Neural progenitor cell (in vitro differentiated cells): Measurements from ENCODE around the gene TSC22D3. TPM values are rescaled to one million over a fixed set of nuclear protein-coding genes. Genes with fewer than 3 reads are reported as not detected.

Experiments used
- DNase-seq: peaks from one replicate; pipeline ENCODE4 v3.0.0-alpha.2; 2016; ENCODE audit warnings: low spot score
- H2AFZ ChIP-seq: fragments of 200-600 bp; sonication (generic); replicated peaks from 2 replicates; pipeline ENCODE4 v1.6.1; 2016; ENCODE audit warnings: antibody characterized with exemption
- H3F3A ChIP-seq: fragments of 200-600 bp; sonication (generic); 2 replicates; pipeline ENCODE4 v1.6.1; 2016; ENCODE audit warnings: antibody characterized with exemption, low read depth
- H3K27ac ChIP-seq: fragments of 200-600 bp; sonication (generic); 2 replicates; pipeline ENCODE4 v1.5.1; 2016; ENCODE audit warnings: mild to moderate bottlenecking
- H3K27me3 ChIP-seq: fragments of 200-600 bp; sonication (generic); 2 replicates; pipeline ENCODE4 v1.6.1; 2016; ENCODE audit warnings: mild to moderate bottlenecking, moderate library complexity
- H3K36me3 ChIP-seq: fragments of 200-600 bp; sonication (generic); 2 replicates; pipeline ENCODE4 v1.5.1; 2016
- H3K4me1 ChIP-seq: fragments of 200-600 bp; sonication (generic); 2 replicates; pipeline ENCODE4 v1.6.1; 2016; ENCODE audit warnings: mixed run types
- H3K4me2 ChIP-seq: fragments of 200-600 bp; sonication (generic); 2 replicates; pipeline ENCODE4 v1.6.1; 2016
- H3K4me3 ChIP-seq: fragments of 200-600 bp; sonication (generic); 2 replicates; pipeline ENCODE4 v1.5.1; 2016
- H3K79me2 ChIP-seq: fragments of 200-600 bp; sonication (generic); 2 replicates; pipeline ENCODE4 v1.6.1; 2016; ENCODE audit warnings: low read depth
- H3K9ac ChIP-seq: fragments of 200-600 bp; sonication (generic); 2 replicates; pipeline ENCODE4 v1.6.1; 2016
- H3K9me3 ChIP-seq: fragments of 200-600 bp; sonication (generic); 2 replicates; pipeline ENCODE4 v1.5.1; 2016; ENCODE audit warnings: low read depth
- H4K20me1 ChIP-seq: fragments of 200-600 bp; sonication (generic); 2 replicates; pipeline ENCODE4 v1.6.1; 2016; ENCODE audit warnings: low read depth
- H3K27ac Mint-ChIP-seq: 3 replicates; pipeline ENCODE4 v1.8.0; 2021; ENCODE audit warnings: mixed read lengths
- H3K27me3 Mint-ChIP-seq: 2 replicates; pipeline ENCODE4 v1.8.0; 2022; ENCODE audit warnings: low read depth, mild to moderate bottlenecking, inconsistent platforms, moderate library complexity, mixed read lengths; ENCODE audit not compliant: insufficient read depth
- H3K36me3 Mint-ChIP-seq: 3 replicates; pipeline ENCODE4 v1.8.0; 2021; ENCODE audit warnings: mixed read lengths
- H3K4me1 Mint-ChIP-seq: 3 replicates; pipeline ENCODE4 v1.8.0; 2021; ENCODE audit warnings: mixed read lengths
- H3K4me3 Mint-ChIP-seq: 3 replicates; pipeline ENCODE4 v1.8.0; 2021; ENCODE audit warnings: mild to moderate bottlenecking, moderate library complexity, mixed read lengths
- H3K9me3 Mint-ChIP-seq: 3 replicates; pipeline ENCODE4 v1.8.0; 2020; ENCODE audit warnings: mixed read lengths
- EZH2 ChIP-seq: fragments of 200-600 bp; sonication (generic); IDR thresholded peaks from 2 replicates; pipeline ENCODE4 v1.6.1; 2017; ENCODE audit warnings: antibody characterized with exemption, mild to moderate bottlenecking, moderate library complexity
- EZH2phosphoT487 ChIP-seq: fragments of 200-600 bp; sonication (generic); IDR thresholded peaks from 2 replicates; pipeline ENCODE4 v1.6.1; 2017; ENCODE audit warnings: antibody characterized with exemption
- total RNA-seq: library from RNA; depleted of rRNA; stranded (reverse); fragments of >200 nt; gene quantifications from 2 replicates; pipeline ENCODE4 v1.2.3, GENCODE V29; 2015; ENCODE audit warnings: low replicate concordance
- TF ChIP-seq, protein P1 (sequence below): fragments of 200-600 bp; sonication (generic); IDR thresholded peaks from 2 replicates; pipeline ENCODE4 v1.5.1; 2017; ENCODE audit warnings: antibody characterized with exemption, mild to moderate bottlenecking

TSC22D3 gene
- total RNA-seq, 1 donor from 2014 or later: 44.9 TPM

DNA sequence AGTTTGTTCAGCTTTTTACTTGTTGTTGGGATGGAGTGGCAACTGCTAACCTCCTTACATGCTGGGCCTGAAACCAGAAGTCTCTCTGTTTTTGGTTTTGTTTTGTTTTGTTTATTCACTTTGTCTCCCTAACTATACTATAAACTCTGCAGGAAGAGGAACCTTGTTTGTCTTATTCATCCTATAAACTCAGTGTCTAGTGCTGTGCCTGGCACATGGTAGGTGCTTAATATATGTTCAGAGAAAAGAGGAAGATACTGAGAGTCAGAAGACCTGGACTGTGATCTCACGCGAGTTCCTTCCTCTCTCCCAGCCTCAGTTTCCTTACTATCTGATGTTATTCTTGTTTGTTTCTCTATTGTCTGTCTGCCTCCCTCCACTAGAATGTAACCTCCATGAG lies 76.0 kb downstream of the TSC22D3 start:
- Mint-ChIP-seq H3K4me1 (peaks cover 17% of the 10 kb centered on the region), H3K27ac (no peak overlapping the region), H3K27me3 (peaks cover 8% of the 10 kb centered on the region), H3K9me3 (no peaks in the 10 kb centered on the region), H3K36me3 (no peaks in the 10 kb centered on the region), H3K4me3 (no peak overlapping the region)
- Histone ChIP-seq H3K4me3 (no peak overlapping the region), H3K27me3 (no peaks in the 10 kb centered on the region), H3K36me3 (no peaks in the 10 kb centered on the region), H4K20me1 (no peaks in the 10 kb centered on the region), H3K9ac (no peak overlapping the region), H3K4me1 (peaks cover 13% of the 10 kb centered on the region), H3K9me3 (no peaks in the 10 kb centered on the region), H3K79me2 (no peaks in the 10 kb centered on the region), H2AFZ (no peak overlapping the region), H3F3A (no peaks in the 10 kb centered on the region), H3K27ac (no peak overlapping the region), H3K4me2 (no peak overlapping the region)
- TF ChIP-seq EZH2 (no peak), EZH2phosphoT487 (no peak)
- TF ChIP-seq, protein P1, sequence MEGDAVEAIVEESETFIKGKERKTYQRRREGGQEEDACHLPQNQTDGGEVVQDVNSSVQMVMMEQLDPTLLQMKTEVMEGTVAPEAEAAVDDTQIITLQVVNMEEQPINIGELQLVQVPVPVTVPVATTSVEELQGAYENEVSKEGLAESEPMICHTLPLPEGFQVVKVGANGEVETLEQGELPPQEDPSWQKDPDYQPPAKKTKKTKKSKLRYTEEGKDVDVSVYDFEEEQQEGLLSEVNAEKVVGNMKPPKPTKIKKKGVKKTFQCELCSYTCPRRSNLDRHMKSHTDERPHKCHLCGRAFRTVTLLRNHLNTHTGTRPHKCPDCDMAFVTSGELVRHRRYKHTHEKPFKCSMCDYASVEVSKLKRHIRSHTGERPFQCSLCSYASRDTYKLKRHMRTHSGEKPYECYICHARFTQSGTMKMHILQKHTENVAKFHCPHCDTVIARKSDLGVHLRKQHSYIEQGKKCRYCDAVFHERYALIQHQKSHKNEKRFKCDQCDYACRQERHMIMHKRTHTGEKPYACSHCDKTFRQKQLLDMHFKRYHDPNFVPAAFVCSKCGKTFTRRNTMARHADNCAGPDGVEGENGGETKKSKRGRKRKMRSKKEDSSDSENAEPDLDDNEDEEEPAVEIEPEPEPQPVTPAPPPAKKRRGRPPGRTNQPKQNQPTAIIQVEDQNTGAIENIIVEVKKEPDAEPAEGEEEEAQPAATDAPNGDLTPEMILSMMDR: no peak
- no peak for DNase-seq

DNA sequence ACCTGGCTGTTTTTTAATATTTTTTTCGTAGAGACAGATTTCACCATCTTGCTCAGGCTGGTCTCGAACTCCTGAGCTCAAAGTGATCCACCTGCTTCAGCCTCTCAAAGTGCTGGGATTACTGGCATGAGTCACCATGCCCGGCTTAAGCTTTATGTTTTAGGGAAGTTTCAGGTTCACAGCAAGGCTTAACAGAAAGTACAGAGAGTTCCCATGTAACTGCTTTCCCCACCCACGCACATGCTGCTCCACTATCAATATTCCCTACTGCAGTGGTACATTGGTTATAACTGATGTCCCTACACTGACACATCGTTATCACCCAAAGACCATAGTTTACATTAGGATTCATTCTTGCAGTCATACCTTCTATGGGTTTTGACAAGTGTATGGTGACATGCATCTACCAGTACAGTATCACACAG lies 84.6 kb downstream of the TSC22D3 start:
- Mint-ChIP-seq H3K27ac (peak overlapping the region; percentile 18), H3K27me3 (peaks cover 2% of the 10 kb centered on the region)
- TF ChIP-seq EZH2phosphoT487 (no peak), EZH2 (no peak)
- TF ChIP-seq, protein P1: no peak

DNA sequence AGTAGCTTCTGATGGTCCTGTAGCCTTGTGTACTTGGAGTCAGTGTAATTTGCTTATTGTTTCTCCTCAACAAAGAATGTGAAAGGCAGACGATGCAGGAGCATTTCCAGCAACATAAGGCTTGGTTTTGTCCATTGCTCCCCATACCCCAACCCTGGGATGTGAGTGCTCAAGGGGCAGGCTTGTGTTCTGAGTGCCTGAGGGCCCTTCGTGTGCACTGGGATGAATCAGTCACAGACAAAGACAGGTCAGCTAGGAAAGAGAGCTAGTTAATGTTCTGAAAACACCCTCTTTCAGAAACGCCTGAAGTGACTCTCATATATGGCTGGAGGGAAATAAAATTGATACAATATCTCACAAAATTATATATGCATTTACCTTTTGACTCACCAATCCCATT lies 88.1 kb downstream of the TSC22D3 start:
- Histone ChIP-seq H3K9ac (no peak overlapping the region), H2AFZ (no peak overlapping the region), H3K79me2 (no peaks in the 10 kb centered on the region), H3K27ac (no peak overlapping the region), H3K4me3 (no peak overlapping the region), H3K4me2 (no peak overlapping the region), H3K36me3 (no peaks in the 10 kb centered on the region), H3F3A (no peaks in the 10 kb centered on the region), H4K20me1 (no peaks in the 10 kb centered on the region), H3K27me3 (no peaks in the 10 kb centered on the region), H3K9me3 (no peaks in the 10 kb centered on the region), H3K4me1 (peaks cover 3% of the 10 kb centered on the region)
- TF ChIP-seq EZH2: no peak
- no peak overlapping the region for H3K4me3 Mint-ChIP-seq
- H3K27me3 Mint-ChIP-seq: peaks cover 6% of the 10 kb centered on the region
- DNase-seq: no peak
- H3K36me3 Mint-ChIP-seq: no peaks in the 10 kb centered on the region
- peaks cover 49% of the 10 kb centered on the region for H3K4me1 Mint-ChIP-seq
- no peak overlapping the region for H3K27ac Mint-ChIP-seq
- no peaks in the 10 kb centered on the region for H3K9me3 Mint-ChIP-seq

More for the DNA sequence above, 84.6 kb downstream of the TSC22D3 start:
- Mint-ChIP-seq H3K4me1 (peaks cover 30% of the 10 kb centered on the region), H3K4me3 (no peak overlapping the region), H3K9me3 (no peaks in the 10 kb centered on the region), H3K36me3 (no peaks in the 10 kb centered on the region)
- H3K4me3 ChIP-seq: no peak overlapping the region
- H3K27ac ChIP-seq: no peak overlapping the region
- H3K4me2 ChIP-seq: no peak overlapping the region
- H4K20me1 ChIP-seq: no peaks in the 10 kb centered on the region
- H3K36me3 ChIP-seq: no peaks in the 10 kb centered on the region
- no peak overlapping the region for H2AFZ ChIP-seq
- H3K27me3 ChIP-seq: no peaks in the 10 kb centered on the region
- DNase-seq: no peak
- H3K9me3 ChIP-seq: no peaks in the 10 kb centered on the region
- no peaks in the 10 kb centered on the region for H3K79me2 ChIP-seq
- H3K9ac ChIP-seq: no peak overlapping the region
- no peaks in the 10 kb centered on the region for H3K4me1 ChIP-seq
- H3F3A ChIP-seq: no peaks in the 10 kb centered on the region

DNA sequence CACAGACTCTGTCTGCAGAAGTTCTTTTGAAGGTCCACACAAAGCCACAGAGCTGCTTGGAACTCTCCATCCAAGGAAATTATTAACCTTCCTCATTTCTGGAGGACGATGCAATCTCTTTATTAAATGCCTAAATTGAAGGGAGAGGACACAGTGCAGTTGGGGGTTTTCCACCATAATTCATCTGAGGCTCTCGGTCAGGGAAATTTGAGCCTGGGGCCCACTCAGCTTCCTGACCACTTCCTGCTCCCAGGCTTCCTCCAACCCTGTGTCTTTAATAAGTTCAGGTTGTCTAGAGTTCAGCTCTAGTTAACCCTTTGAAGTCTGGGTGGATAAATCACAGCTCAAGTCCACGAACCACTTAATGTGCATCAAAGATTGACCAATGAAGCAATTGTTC lies 88.8 kb downstream of the TSC22D3 start:
- Histone ChIP-seq H3K4me1 (peaks cover 3% of the 10 kb centered on the region), H4K20me1 (no peaks in the 10 kb centered on the region), H3K9ac (no peak overlapping the region), H2AFZ (no peak overlapping the region), H3K4me3 (no peak overlapping the region), H3K79me2 (no peaks in the 10 kb centered on the region), H3K27me3 (no peaks in the 10 kb centered on the region), H3K9me3 (no peaks in the 10 kb centered on the region), H3K4me2 (no peak overlapping the region), H3F3A (no peaks in the 10 kb centered on the region), H3K27ac (no peak overlapping the region), H3K36me3 (no peaks in the 10 kb centered on the region)
- no peak overlapping the region for H3K4me3 Mint-ChIP-seq
- peak overlapping the region; percentile 39 for H3K27ac Mint-ChIP-seq
- H3K36me3 Mint-ChIP-seq: no peaks in the 10 kb centered on the region
- H3K9me3 Mint-ChIP-seq: no peaks in the 10 kb centered on the region
- H3K4me1 Mint-ChIP-seq: peaks cover 49% of the 10 kb centered on the region
- H3K27me3 Mint-ChIP-seq: peaks cover 10% of the 10 kb centered on the region
- TF ChIP-seq, protein P1: no peak
- TF ChIP-seq EZH2 (no peak), EZH2phosphoT487 (no peak)
- no peak for DNase-seq
